ENCODE results near the gene LRSAM1.

The LRSAM1 gene

GRCh38 chr9:127457191-127457878 lies 6.0 kb downstream of the LRSAM1 start:
- no peak for TF ChIP-seq GATA3 (IDR thresholded peaks at IDR 0.05; ENCODE audit: low read depth, low read length)
- no peak for TF ChIP-seq GATA2 (IDR thresholded peaks at IDR 0.05; ENCODE audit: low read depth, low read length)

- no peak for TF ChIP-seq GATA3 (IDR thresholded peaks at IDR 0.05; ENCODE audit: low read depth, low read length)
- TF ChIP-seq GATA2 (IDR thresholded peaks at IDR 0.05; ENCODE audit: low read depth, low read length), result no peak
These were observed 7.6 kb downstream of the LRSAM1 start for GRCh38 chr9:127458921-127459320.

DNA sequence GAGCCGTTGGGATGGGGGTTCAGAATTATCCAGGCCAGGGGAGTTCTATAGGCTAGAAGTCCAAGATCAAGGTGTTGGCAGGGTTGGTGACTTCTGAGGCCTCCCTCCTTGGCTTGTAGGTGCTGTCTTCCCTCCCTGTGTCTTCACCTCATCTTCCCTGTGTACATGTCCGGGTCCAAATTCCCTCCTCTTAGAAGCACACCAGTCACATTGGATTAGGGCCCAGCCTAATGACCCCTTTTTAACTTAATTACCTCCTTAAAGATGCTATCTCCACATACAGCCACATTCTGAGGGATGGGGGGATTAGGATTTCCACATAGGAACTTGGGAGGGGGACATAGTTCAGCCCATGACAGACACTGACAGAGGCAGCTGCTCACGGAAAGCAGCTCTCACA lies 12.1 kb downstream of the LRSAM1 start:
- TF ChIP-seq GATA3 (IDR thresholded peaks at IDR 0.05; ENCODE audit: low read depth, low read length), result no peak
- TF ChIP-seq GATA2 (IDR thresholded peaks at IDR 0.05; ENCODE audit: low read depth, low read length), result no peak

- TF ChIP-seq GATA2 (IDR thresholded peaks at IDR 0.05; ENCODE audit: low read depth, low read length), result no peak
- TF ChIP-seq GATA3 (IDR thresholded peaks at IDR 0.05; ENCODE audit: low read depth, low read length), result no peak
These were observed 12.6 kb downstream of the LRSAM1 start for GRCh38 chr9:127463911-127464310.

- TF ChIP-seq GATA3 (IDR thresholded peaks at IDR 0.05; ENCODE audit: low read depth, low read length) (no peak), GATA2 (IDR thresholded peaks at IDR 0.05; ENCODE audit: low read depth, low read length) (no peak)
These were observed 16.3 kb downstream of the LRSAM1 start for GRCh38 chr9:127467621-127468020.

- TF ChIP-seq GATA3 (IDR thresholded peaks at IDR 0.05; ENCODE audit: low read depth, low read length), result no peak
These were observed 19.4 kb downstream of the LRSAM1 start for GRCh38 chr9:127470662-127471061.

GRCh38 chr9:127473501-127473900 lies 22.2 kb downstream of the LRSAM1 start:
- TF ChIP-seq GATA2 (IDR thresholded peaks at IDR 0.05; ENCODE audit: low read depth, low read length), result no peak
- TF ChIP-seq GATA3 (IDR thresholded peaks at IDR 0.05; ENCODE audit: low read depth, low read length), result no peak

- TF ChIP-seq GATA3 (IDR thresholded peaks at IDR 0.05; ENCODE audit: low read depth, low read length) (no peak), GATA2 (IDR thresholded peaks at IDR 0.05; ENCODE audit: low read depth, low read length) (no peak)
These were observed 22.6 kb downstream of the LRSAM1 start for GRCh38 chr9:127473932-127474331.

DNA sequence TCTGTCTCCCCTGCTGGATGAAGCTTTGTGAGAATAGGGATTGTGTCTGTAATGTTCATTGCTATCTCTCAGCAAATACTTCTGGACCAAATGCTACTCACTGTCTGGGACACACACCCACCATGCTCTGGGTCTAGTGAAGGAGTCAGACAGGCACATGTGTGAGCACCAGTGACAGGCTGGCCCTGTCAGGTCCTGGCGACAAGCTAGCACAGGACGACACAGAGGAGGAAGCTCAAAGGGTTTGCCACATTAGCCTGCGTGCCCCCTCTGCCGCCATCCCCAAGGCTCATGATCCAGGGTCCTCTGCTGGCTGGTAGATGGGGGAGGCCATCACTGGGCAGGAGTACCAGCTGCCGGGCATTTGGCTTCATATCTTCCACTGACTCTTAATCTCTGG lies 23.3 kb downstream of the LRSAM1 start:
- no peak for TF ChIP-seq GATA2 (IDR thresholded peaks at IDR 0.05; ENCODE audit: low read depth, low read length)
- no peak for TF ChIP-seq GATA3 (IDR thresholded peaks at IDR 0.05; ENCODE audit: low read depth, low read length)

DNA sequence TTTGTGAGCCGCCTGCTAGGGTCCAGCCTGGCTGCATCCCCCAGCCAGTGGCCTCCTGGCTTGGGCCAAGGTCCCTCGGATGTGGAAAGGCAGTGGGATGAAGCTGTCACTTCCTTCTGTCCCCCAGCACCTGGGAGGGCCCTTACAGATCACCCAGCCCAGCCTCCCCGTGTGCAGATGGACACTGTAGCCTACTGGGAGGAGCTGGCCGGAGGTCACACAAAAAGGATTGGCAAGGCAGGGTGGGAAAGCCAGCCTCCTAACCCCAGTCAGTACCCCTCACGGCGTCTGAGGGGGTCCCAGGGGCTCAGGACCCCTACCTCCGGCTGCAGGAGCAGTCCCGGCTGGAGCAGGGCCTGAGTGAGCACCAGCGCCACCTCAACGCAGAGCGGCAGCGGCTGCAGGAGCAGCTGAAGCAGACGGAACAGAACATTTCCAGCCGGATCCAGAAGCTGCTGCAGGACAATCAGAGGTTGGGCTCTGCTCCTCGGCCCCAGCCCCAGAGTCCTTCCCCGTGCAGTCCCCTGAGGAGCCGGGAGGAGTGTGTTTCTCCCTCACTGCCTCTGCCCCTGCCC lies 28.3 kb downstream of the LRSAM1 start:
- TF ChIP-seq GATA3 (IDR thresholded peaks at IDR 0.05; ENCODE audit: low read depth, low read length) (no peak), GATA2 (IDR thresholded peaks at IDR 0.05; ENCODE audit: low read depth, low read length) (no peak)

- TF ChIP-seq GATA2 (IDR thresholded peaks at IDR 0.05; ENCODE audit: low read depth, low read length) (no peak), GATA3 (IDR thresholded peaks at IDR 0.05; ENCODE audit: low read depth, low read length) (no peak)
These were observed 31.4 kb downstream of the LRSAM1 start for GRCh38 chr9:127482662-127483061.

DNA sequence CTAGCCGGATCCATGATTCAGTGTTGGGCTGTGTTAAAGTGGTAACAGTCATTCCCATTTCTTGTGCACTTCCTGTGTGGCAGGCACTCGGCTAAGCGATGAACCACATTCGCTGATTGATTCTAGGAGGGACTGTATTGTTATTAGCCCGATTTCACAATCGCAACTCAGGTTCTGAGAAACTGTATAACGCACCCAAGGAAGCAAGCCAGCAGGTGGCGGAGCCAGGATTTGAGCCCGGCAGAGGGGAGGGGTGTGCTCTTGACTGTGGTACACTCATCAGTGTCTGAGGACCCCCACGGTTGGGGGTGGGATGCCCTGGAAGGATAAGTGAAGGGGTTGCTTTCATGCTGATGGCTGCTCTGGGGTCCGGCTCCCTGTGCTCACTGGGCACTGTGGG lies 34.7 kb downstream of the LRSAM1 start:
- TF ChIP-seq GATA3 (IDR thresholded peaks at IDR 0.05; ENCODE audit: low read depth, low read length) (no peak), GATA2 (IDR thresholded peaks at IDR 0.05; ENCODE audit: low read depth, low read length) (no peak)

DNA sequence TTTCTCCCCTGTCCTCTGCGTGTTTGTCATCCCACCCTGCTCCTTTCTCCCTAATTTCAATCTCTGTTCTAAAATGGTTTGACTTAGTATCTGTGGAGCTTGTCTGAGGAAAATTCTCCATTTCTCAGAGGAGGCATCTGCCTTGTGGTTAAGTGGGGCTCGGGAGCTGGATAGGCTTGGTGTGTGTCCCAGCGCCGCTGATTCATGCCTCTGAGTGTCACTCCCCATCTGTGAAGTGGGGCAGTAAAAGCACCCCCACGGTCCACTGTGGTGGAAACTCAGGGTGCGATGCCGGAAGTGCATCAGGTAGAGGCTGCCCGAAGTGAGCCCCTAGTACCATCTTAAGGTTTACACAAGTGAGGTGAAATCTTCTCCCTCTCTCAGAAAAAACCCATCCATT lies 37.6 kb downstream of the LRSAM1 start:
- TF ChIP-seq GATA2 (IDR thresholded peaks at IDR 0.05; ENCODE audit: low read depth, low read length) (no peak), GATA3 (IDR thresholded peaks at IDR 0.05; ENCODE audit: low read depth, low read length) (no peak)

DNA sequence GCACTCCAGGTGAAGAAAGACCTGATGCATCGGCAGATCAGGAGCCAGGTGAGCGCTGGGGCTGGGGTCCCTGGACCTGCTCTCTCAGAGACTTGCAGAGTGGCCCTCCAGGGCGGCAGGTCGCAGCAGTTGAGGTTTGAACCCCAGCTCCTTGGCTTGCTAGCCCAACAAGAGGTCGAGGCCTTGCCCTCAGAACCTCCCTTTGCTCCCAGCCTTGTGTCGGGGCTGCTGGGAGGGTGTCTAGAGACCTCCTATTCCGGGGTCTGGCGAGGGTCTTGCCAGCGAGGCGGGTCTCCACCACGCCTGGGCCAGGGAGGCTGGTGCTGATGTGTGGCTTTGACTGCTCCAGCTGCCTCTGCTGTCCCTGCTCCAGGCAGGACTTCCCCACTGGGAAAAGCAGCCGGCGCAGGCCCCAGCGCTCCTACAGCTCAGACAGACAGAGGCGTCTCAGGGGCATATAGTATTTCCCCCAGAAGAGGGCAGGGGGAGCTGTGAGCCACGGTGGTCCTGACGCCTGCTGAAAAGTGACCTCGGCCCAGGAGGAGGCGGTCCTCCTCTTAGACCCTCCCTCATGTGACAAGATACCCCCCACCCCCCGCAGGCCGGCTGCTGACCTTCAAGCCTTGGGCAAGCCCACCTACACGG lies 38.3 kb downstream of the LRSAM1 start:
- TF ChIP-seq GATA2 (IDR thresholded peaks at IDR 0.05; ENCODE audit: low read depth, low read length), result no peak
- TF ChIP-seq GATA3 (IDR thresholded peaks at IDR 0.05; ENCODE audit: low read depth, low read length), result no peak

Measured in SH-SY5Y (cell line).